Muscle of leg (tissue), 16 donors: ENCODE measurements around the gene OR4C3. TPM values are rescaled to one million over a fixed set of nuclear protein-coding genes. Genes with fewer than 3 reads are reported as not detected.
"Not testable (repeated sequence)": the region's sequence is repeated elsewhere in the genome, so short reads cannot be mapped to it uniquely, and the experiment has no call there.

Experiments
- DNase-seq: peaks from one replicate; pipeline ENCODE4 v3.0.0; 2013
- H3K27ac ChIP-seq: one replicate; pipeline ENCODE4 v1.5.1; 2013; ENCODE audit warnings: mild to moderate bottlenecking, low read length, control low read depth
- H3K27me3 ChIP-seq: one replicate; pipeline ENCODE4 v1.6.1; 2013; ENCODE audit warnings: low read length; ENCODE audit not compliant: control insufficient read depth, insufficient read depth
- H3K36me3 ChIP-seq: one replicate; pipeline ENCODE4 v1.6.1; 2013; ENCODE audit warnings: low read length; ENCODE audit not compliant: control insufficient read depth, insufficient read depth
- H3K4me1 ChIP-seq: one replicate; pipeline ENCODE4 v1.6.1; 2013; ENCODE audit warnings: low read length; ENCODE audit not compliant: control insufficient read depth, insufficient read depth
- H3K4me3 ChIP-seq: one replicate; pipeline ENCODE4 v1.5.1; 2013; ENCODE audit warnings: low read length, control low read depth
- H3K9me3 ChIP-seq: replicated peaks from 2 replicates; pipeline ENCODE4 v1.6.1; 2013; ENCODE audit warnings: low read depth, low read length; ENCODE audit not compliant: control insufficient read depth
- WGBS: methylation state at CpG from one replicate; pipeline ENCODE4 v1.1.5; 2013; ENCODE audit warnings: missing lambda C conversion rate; ENCODE audit not compliant: insufficient coverage; 5-methylcytosine and 5-hydroxymethylcytosine counted together
- long read RNA-seq, 11 donors: transcript quantifications; one replicate each; lab custom pipeline, GENCODE V29; 2026
- polyA plus RNA-seq, 8 donors: library from polyadenylated mRNA; unstranded; fragments of 120-200 nt; gene quantifications; one replicate each; pipeline versions ENCODE4 v1.2.1 to v1.2.3, GENCODE V29; 2013; ENCODE audit warnings: inconsistent platforms in 1 of 8, low replicate concordance in 1 of 8; ENCODE audit not compliant: insufficient read length in 8 of 8, insufficient read depth in 1 of 8
- total RNA-seq: library from RNA; stranded (reverse); fragments of 120-200 nt; gene quantifications from one replicate; pipeline ENCODE4 v1.2.4, GENCODE V29; 2013

Gene OR4C3
- total RNA-seq (not detected), polyA plus RNA-seq (not detected)
- long read RNA-seq, donor 1, result 0 reads
- long read RNA-seq, donor 2, result 0 reads
- long read RNA-seq, donor 3, result 0 reads
- long read RNA-seq, donor 4, result 0 reads
- long read RNA-seq, donor 5, result 0 reads
- long read RNA-seq, donor 6, result 0 reads
- long read RNA-seq, donor 7, result 0 reads
- long read RNA-seq, donor 8, result 0 reads
- long read RNA-seq, donor 9, result 0 reads
- long read RNA-seq, donor 10, result 0 reads
- long read RNA-seq, donor 11, result 0 reads

GRCh38 chr11:48324620-48325019 is at the start of gene OR4C3:
OR4C3 (plus strand) TSS chr11:48324920; CDS start chr11:48325022, 102 bp downstream.
- H3K27me3 ChIP-seq, H3K36me3 ChIP-seq, H3K9me3 ChIP-seq, DNase-seq, H3K4me3 ChIP-seq, H3K4me1 ChIP-seq, H3K27ac ChIP-seq: not testable (repeated sequence)

GRCh38 chr11:48305923-48306322 is 18.8 kb upstream of the OR4C3 start, which contains the start of gene OR4S1:
OR4S1 (plus strand) TSS chr11:48306223; CDS start chr11:48306223, 0 bp downstream.
- Histone ChIP-seq H3K4me1 (no peaks in the 10 kb centered on the region), H3K27me3 (no peaks in the 10 kb centered on the region), H3K4me3 (no peak within 1 kb of the TSS), H3K27ac (no peak within 1 kb of the TSS), H3K36me3 (no peaks in the 10 kb centered on the region), H3K9me3 (peaks cover 12% of the 10 kb centered on the region)
- no peak for DNase-seq
- WGBS, result no CpG with 5 or more reads among the region's 1 CpG

- H3K9me3 ChIP-seq, result peaks cover 18% of the 10 kb centered on the region
- H3K27me3 ChIP-seq, result no peaks in the 10 kb centered on the region
- H3K4me1 ChIP-seq, result no peaks in the 10 kb centered on the region
- H3K36me3 ChIP-seq, result no peaks in the 10 kb centered on the region
- no peak overlapping the region for H3K4me3 ChIP-seq
- peak; percentile 4 for DNase-seq
- H3K27ac ChIP-seq, result no peak overlapping the region
- 0% methylated on average over 1 of the region's 5 CpGs for WGBS
Measured at GRCh38 chr11:48307760-48308386, 16.8 kb upstream of the OR4C3 start.

- H3K4me1 ChIP-seq, H3K27me3 ChIP-seq, H3K27ac ChIP-seq, H3K4me3 ChIP-seq, DNase-seq, H3K36me3 ChIP-seq: not testable (repeated sequence)
- peaks cover 25% of the 10 kb centered on the region for H3K9me3 ChIP-seq
- no CpG with 5 or more reads among the region's 2 CpGs for WGBS
Measured at GRCh38 chr11:48313590-48313989, 11.1 kb upstream of the OR4C3 start.

- not testable (repeated sequence) for H3K4me3 ChIP-seq, H3K27me3 ChIP-seq, H3K36me3 ChIP-seq, H3K4me1 ChIP-seq, H3K27ac ChIP-seq, DNase-seq
- H3K9me3 ChIP-seq, result peaks cover 19% of the 10 kb centered on the region
- 86% methylated on average over 2 of the region's 2 CpGs for WGBS
Measured at GRCh38 chr11:48319813-48320212, 4.9 kb upstream of the OR4C3 start.

GRCh38 chr11:48341466-48341865 is 16.7 kb downstream of the OR4C3 start:
- Histone ChIP-seq H3K9me3 (peaks cover 26% of the 10 kb centered on the region), H3K4me1 (no peaks in the 10 kb centered on the region), H3K36me3 (no peaks in the 10 kb centered on the region), H3K4me3 (no peak overlapping the region), H3K27ac (no peak overlapping the region), H3K27me3 (no peaks in the 10 kb centered on the region)
- WGBS, result no CpG with 5 or more reads among the region's 2 CpGs
- no peak for DNase-seq

- not testable (repeated sequence) for H3K4me3 ChIP-seq, H3K4me1 ChIP-seq, H3K36me3 ChIP-seq, DNase-seq, H3K27me3 ChIP-seq, H3K27ac ChIP-seq
- no CpG with 5 or more reads among the region's 2 CpGs for WGBS
- peaks cover 22% of the 10 kb centered on the region for H3K9me3 ChIP-seq
Measured at GRCh38 chr11:48342505-48342904, 17.8 kb downstream of the OR4C3 start.

- H3K4me1 ChIP-seq, H3K9me3 ChIP-seq, H3K27me3 ChIP-seq, DNase-seq, H3K27ac ChIP-seq, H3K36me3 ChIP-seq, H3K4me3 ChIP-seq: not testable (repeated sequence)
- WGBS, result 84% methylated on average over 3 of the region's 5 CpGs
Measured at GRCh38 chr11:48346286-48346685, 21.6 kb downstream of the OR4C3 start.

- WGBS, result 100% methylated on average over 1 of the region's 4 CpGs
- Histone ChIP-seq H3K4me3 (no peak overlapping the region), H3K36me3 (no peaks in the 10 kb centered on the region), H3K27me3 (no peaks in the 10 kb centered on the region), H3K9me3 (peaks cover 27% of the 10 kb centered on the region), H3K27ac (no peak overlapping the region), H3K4me1 (no peaks in the 10 kb centered on the region)
- no peak for DNase-seq
Measured at GRCh38 chr11:48354013-48354412, 29.3 kb downstream of the OR4C3 start.

- Histone ChIP-seq H3K9me3 (peaks cover 27% of the 10 kb centered on the region), H3K4me3 (no peak overlapping the region), H3K27me3 (no peaks in the 10 kb centered on the region), H3K36me3 (no peaks in the 10 kb centered on the region), H3K27ac (no peak overlapping the region), H3K4me1 (no peaks in the 10 kb centered on the region)
- WGBS, result no CpG with 5 or more reads among the region's 1 CpG
- no peak for DNase-seq
Measured at GRCh38 chr11:48354677-48355076, 30.0 kb downstream of the OR4C3 start.
